DMS53 treated with DMSO at 0.1 percent for 48 hours (cell line): ENCODE results near the gene CEBPA.

ENCODE experiments used
- DNase-seq: peaks from one replicate; lab custom pipeline; 2025; ENCODE audit not compliant: unreplicated experiment; lab: John Stamatoyannopoulos, UW

Gene CEBPA

DNA sequence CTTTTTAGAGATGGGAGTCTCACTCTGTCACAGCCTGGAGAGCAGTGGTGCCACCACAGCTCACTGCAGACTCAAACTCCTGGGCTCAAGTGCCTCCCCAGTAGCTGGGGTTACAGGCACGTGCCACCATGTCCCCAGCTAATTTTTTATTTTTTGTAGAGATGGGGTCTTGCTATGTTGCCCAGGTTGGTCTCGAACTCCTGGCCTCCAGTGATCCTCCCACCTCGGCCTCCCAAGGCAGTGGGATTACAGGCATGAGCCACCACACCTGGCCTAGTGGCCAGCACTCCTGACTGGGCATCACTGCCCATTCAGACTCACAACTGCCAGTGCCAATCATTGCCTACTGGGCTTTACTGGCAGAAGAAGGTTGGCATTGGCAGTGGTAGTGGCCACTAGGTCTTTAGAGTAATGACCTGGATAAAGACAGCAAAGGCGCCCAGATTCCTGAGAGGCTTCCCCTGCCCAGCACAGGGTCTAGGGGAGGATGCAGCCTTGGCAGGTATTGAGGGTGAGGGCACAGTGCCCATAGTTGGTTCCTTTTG, 49.8 kb downstream of the CEBPA start:
- DNase-seq, result no peak

DNA sequence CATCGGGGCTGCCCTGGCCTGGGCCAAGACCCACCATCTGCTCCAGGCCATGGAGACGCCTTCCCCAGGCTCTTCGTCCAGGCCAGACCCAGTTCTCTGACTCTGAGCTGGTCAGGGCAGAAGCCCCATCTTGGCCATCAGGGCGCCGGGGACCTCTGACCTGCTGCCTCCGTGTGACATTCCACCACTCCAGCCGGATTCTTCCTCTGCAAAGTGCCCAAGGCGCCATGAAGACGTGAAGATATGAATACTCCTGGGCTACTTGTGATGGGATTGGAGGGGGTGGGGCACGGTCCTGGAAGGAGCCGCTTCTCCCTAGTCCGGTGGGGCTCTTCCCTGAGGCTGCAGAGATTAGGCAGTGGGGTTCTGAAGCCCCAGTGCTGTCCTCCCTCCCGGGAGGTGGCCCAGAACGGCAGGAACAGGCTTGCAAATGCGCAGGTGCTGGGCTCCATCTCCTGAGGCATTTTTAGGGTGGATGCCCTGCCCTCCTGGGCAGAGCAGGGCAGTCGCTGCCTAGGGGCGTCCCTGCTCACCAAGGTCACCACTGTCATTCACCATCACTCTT, 50.7 kb downstream of the CEBPA start:
- DNase-seq, result no peak

DNA sequence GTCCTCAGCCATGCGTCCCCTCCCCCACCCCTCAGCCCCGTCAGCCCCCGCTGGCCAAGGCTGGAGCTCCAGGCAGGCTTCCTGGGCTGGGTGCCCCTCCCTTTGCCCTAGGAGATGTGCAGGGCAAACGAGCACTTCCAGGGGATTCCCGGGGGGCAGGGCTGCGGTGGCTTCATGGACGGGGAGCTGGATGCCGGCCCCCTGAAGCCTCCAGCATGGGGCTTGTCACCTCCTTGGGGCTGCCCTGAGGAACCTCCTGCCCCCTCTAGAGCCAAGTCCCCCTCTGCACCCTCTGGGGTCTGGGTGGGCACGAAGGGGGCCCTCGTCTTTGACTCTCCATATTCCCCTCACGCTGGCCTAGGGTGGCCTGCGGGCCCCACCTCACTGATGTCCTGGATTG, 51.3 kb downstream of the CEBPA start:
- DNase-seq, result no peak

DNA sequence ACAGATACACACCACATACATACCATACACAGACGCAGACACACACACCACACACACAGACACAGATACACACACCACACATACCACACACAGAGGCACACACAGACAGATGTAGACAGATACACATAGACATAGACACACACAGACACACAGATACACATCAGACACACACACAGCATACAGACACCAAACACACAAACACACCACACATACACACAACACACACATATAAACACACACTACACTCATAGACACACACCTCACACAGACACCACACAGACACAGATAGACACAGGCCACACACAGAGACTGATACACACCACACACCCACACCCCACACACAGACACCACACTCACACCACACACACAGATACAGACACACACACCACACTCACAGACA, 51.8 kb downstream of the CEBPA start:
- DNase-seq, result no peak
